CD4-positive, alpha-beta T cell (primary cell): Measurements from ENCODE around the gene MCRIP1. TPM values are rescaled to one million over a fixed set of nuclear protein-coding genes. Genes with fewer than 3 reads are reported as not detected.

ENCODE experiments used
- ATAC-seq: fragments of 200-7000 bp; cut with Tn5 transposase; one replicate; pipeline ENCODE4 v1.10.0; 2022; ENCODE audit warnings: mild to moderate bottlenecking; ENCODE audit not compliant: poor library complexity
- CTCF ChIA-PET: fragments of 350-600 bp; sonication (Branson Sonifier 250); formaldehyde crosslinking; loops from one replicate; lab custom pipeline; 2021; ENCODE audit warnings: antibody characterized with exemption, inconsistent platforms; lab: Charles Lee
- POLR2A ChIA-PET: fragments of 350-600 bp; sonication (Branson Sonifier 250); formaldehyde crosslinking; loops from one replicate; lab custom pipeline; 2021; ENCODE audit warnings: antibody characterized with exemption, inconsistent platforms; lab: Charles Lee
- DNase-seq, 14 experiments: peaks; one replicate each; pipeline ENCODE4 v3.0.0-alpha.2; 2013 to 2020; ENCODE audit warnings: mixed read lengths in 2 of 14
- H3K27ac ChIP-seq, 2 donors: one replicate each; pipeline versions ENCODE4 v1.5.1 to v1.7.0; 2013; ENCODE audit warnings: low read length in 2 of 2, low read depth in 1 of 2, mild to moderate bottlenecking in 1 of 2
- H3K27me3 ChIP-seq, 2 experiments: 1 replicate in 1 of 2; 2 replicates in 1 of 2; pipeline versions ENCODE4 v1.6.1 to v1.7.0; 2013; ENCODE audit warnings: low read length in 2 of 2, control low read depth in 1 of 2, mild to moderate bottlenecking in 1 of 2, moderate library complexity in 1 of 2; ENCODE audit not compliant: insufficient read depth in 2 of 2, control insufficient read depth in 1 of 2
- H3K36me3 ChIP-seq: one replicate; pipeline ENCODE4 v1.6.1; 2013; ENCODE audit warnings: low read length, control low read depth; ENCODE audit not compliant: insufficient read depth
- H3K4me1 ChIP-seq: one replicate; pipeline ENCODE4 v1.6.1; 2013; ENCODE audit warnings: low read length, control low read depth; ENCODE audit not compliant: insufficient read depth
- H3K4me3 ChIP-seq: one replicate; pipeline ENCODE4 v1.5.1; 2013; ENCODE audit warnings: mild to moderate bottlenecking, low read length, moderate library complexity
- H3K9me3 ChIP-seq, 2 experiments: 1 replicate in 1 of 2; 2 replicates in 1 of 2; pipeline versions ENCODE4 v1.6.1 to v1.7.0; 2013; ENCODE audit warnings: low read length in 2 of 2, mild to moderate bottlenecking in 2 of 2, control low read depth in 1 of 2, moderate library complexity in 1 of 2; ENCODE audit not compliant: control insufficient read depth in 1 of 2, insufficient read depth in 1 of 2
- H3K27ac Mint-ChIP-seq: one replicate; pipeline ENCODE4 v1.8.0; 2020; ENCODE audit warnings: mixed read lengths
- H3K27me3 Mint-ChIP-seq: one replicate; pipeline ENCODE4 v1.8.0; 2021; ENCODE audit warnings: mixed read lengths
- H3K36me3 Mint-ChIP-seq: one replicate; pipeline ENCODE4 v1.8.0; 2021; ENCODE audit warnings: low read depth, mixed read lengths
- H3K4me1 Mint-ChIP-seq: one replicate; pipeline ENCODE4 v1.8.0; 2021; ENCODE audit warnings: low read depth, mixed read lengths
- H3K4me3 Mint-ChIP-seq: one replicate; pipeline ENCODE4 v1.8.0; 2020; ENCODE audit warnings: mild to moderate bottlenecking, mixed read lengths
- H3K9me3 Mint-ChIP-seq: one replicate; pipeline ENCODE4 v1.8.0; 2020; ENCODE audit warnings: mixed read lengths
- CTCF ChIP-seq: fragments of 200-600 bp; IDR thresholded peaks from one replicate; pipeline ENCODE4 v1.8.0; 2022; ENCODE audit warnings: antibody characterized with exemption, mild to moderate bottlenecking
- intact Hi-C, 2 experiments: fragments of 100-400 bp; cut with DNase I in 1 of 2; cut with micrococcal nuclease in 1 of 2; formaldehyde crosslinking; loops; one replicate each; pipeline versions ENCODE4 v1.15.1 to v1.9.0; 2023 to 2025; cut with DNase I, micrococcal nuclease
- total RNA-seq, 174 experiments: library from RNA in 2 of 174; stranded (reverse) in 2 of 174; gene quantifications; one replicate each; pipeline ENCODE4 v1.2.3 and lab custom pipeline; 2021 to 2026

The MCRIP1 gene
- total RNA-seq, 2 experiments from 2014 or later = 36.9 to 37.7 TPM

- no peak for TF ChIP-seq CTCF
- Histone ChIP-seq H3K36me3 (peaks cover 71% of the 10 kb centered on the region), H3K9me3 (no peaks in the 10 kb centered on the region), H3K27me3 (no peaks in the 10 kb centered on the region), H3K27ac (no peak overlapping the region), H3K4me3 (no peak overlapping the region), H3K4me1 (peaks cover 27% of the 10 kb centered on the region)
- Mint-ChIP-seq H3K9me3 (no peaks in the 10 kb centered on the region), H3K4me1 (peaks cover 12% of the 10 kb centered on the region), H3K4me3 (no peak overlapping the region), H3K27me3 (no peaks in the 10 kb centered on the region), H3K27ac (no peak overlapping the region), H3K36me3 (peaks cover 47% of the 10 kb centered on the region)
- ATAC-seq (peak; percentile 37), DNase-seq (peak in 2 of 14 experiments; percentile 26 to 40)
- intact Hi-C loops = loop anchor here in 1 of 2 experiments (5.0 kb wide), 1 partner anchor 173 kb away; the partner anchor contains the start of genes ARL16 and HGS
- ChIA-PET POLR2A (interaction anchor here (0.6 kb wide), 1 partner anchor 82 kb away, joined by 4 read pairs; no protein-coding TSS in a partner anchor), CTCF (interaction anchor here (0.7 to 0.9 kb wide), 2 partner anchors 9 to 11 kb away, joined by 3 read pairs; no protein-coding TSS in a partner anchor)
Measured at GRCh38 chr17:81854974-81855774, 22.1 kb upstream of the MCRIP1 start.

- no peak for ATAC-seq
- Histone ChIP-seq H3K4me1 (no peaks in the 10 kb centered on the region), H3K27me3 (no peaks in the 10 kb centered on the region), H3K27ac (no peak overlapping the region), H3K36me3 (peaks cover 62% of the 10 kb centered on the region), H3K9me3 (no peaks in the 10 kb centered on the region), H3K4me3 (no peak overlapping the region)
- Mint-ChIP-seq H3K27me3 (no peaks in the 10 kb centered on the region), H3K4me1 (no peaks in the 10 kb centered on the region), H3K9me3 (no peaks in the 10 kb centered on the region), H3K4me3 (no peak overlapping the region), H3K36me3 (peaks cover 42% of the 10 kb centered on the region), H3K27ac (no peak overlapping the region)
- intact Hi-C loops = no loop called here
- POLR2A ChIA-PET = no interaction called here
- TF ChIP-seq CTCF = no peak
- CTCF ChIA-PET = no interaction called here
- peak in 1 of 14 experiments; percentile 7 for DNase-seq
Measured at GRCh38 chr17:81852237-81852636, 19.1 kb upstream of the MCRIP1 start.

- ChIA-PET CTCF (no interaction called here), POLR2A (no interaction called here)
- intact Hi-C loops = no loop called here
- Histone ChIP-seq H3K9me3 (peaks cover 0 to 2% of the 10 kb centered on the region in 2 experiments), H3K27me3 (no peaks in the 10 kb centered on the region), H3K36me3 (peaks cover 65% of the 10 kb centered on the region), H3K27ac (no peak overlapping the region), H3K4me3 (no peak overlapping the region), H3K4me1 (no peaks in the 10 kb centered on the region)
- Mint-ChIP-seq H3K27ac (no peak overlapping the region), H3K27me3 (no peaks in the 10 kb centered on the region), H3K9me3 (no peaks in the 10 kb centered on the region), H3K4me3 (no peak overlapping the region), H3K36me3 (peaks cover 47% of the 10 kb centered on the region), H3K4me1 (no peaks in the 10 kb centered on the region)
- no peak for TF ChIP-seq CTCF
- peak in 1 of 14 experiments; percentile 16 for DNase-seq
- no peak for ATAC-seq
Measured at GRCh38 chr17:81851423-81851822, 18.3 kb upstream of the MCRIP1 start.
